Thyroid gland (tissue), 4 donors: Measurements from ENCODE around the gene PAPPA2. TPM values are rescaled to one million over a fixed set of nuclear protein-coding genes. Genes with fewer than 3 reads are reported as not detected.

Experiments used
- DNase-seq, 2 donors: peaks; one replicate each; pipeline ENCODE4 v3.0.0-alpha.2; 2019
- H3K27ac ChIP-seq, 3 donors: fragments of 200-600 bp; sonication (generic); 1 replicate in 2 of 3; 2 replicates in 1 of 3; pipeline ENCODE4 v1.5.1; 2016 to 2019; ENCODE audit warnings: mild to moderate bottlenecking in 1 of 3, moderate library complexity in 1 of 3
- H3K27me3 ChIP-seq: fragments of 200-600 bp; sonication (generic); one replicate; pipeline ENCODE4 v1.5.1; 2019
- H3K36me3 ChIP-seq, 2 donors: fragments of 200-600 bp; sonication (generic); one replicate each; pipeline ENCODE4 v1.5.1; 2016 to 2019
- H3K4me1 ChIP-seq, 2 donors: fragments of 200-600 bp; sonication (generic); one replicate each; pipeline ENCODE4 v1.5.1; 2017 to 2019
- H3K4me3 ChIP-seq, 3 donors: fragments of 200-600 bp; sonication (generic); replicated peaks in 1 of 3; 1 replicate in 2 of 3; 2 replicates in 1 of 3; pipeline ENCODE4 v1.5.1; 2016; ENCODE audit warnings: mild to moderate bottlenecking in 1 of 3
- H3K9me3 ChIP-seq: fragments of 200-600 bp; sonication (generic); one replicate; pipeline ENCODE4 v1.5.1; 2017
- POLR2A ChIP-seq, 2 donors: fragments of 450-650 bp; IDR thresholded peaks; one replicate each; pipeline ENCODE4 v1.6.1; 2017; ENCODE audit warnings: antibody characterized with exemption in 2 of 2, mild to moderate bottlenecking in 2 of 2, moderate library complexity in 1 of 2
- WGBS, 2 donors: methylation state at CpG; one replicate each; pipeline ENCODE4 v1.1.5; 2017; 5-methylcytosine and 5-hydroxymethylcytosine counted together
- intact Hi-C: fragments of 100-400 bp; cut with DNase I; formaldehyde crosslinking; loops from one replicate; pipeline ENCODE4 v1.15.1; 2023
- total RNA-seq, 4 donors: library from RNA; depleted of rRNA; stranded (reverse); fragments of >200 nt; gene quantifications; one replicate each; pipeline ENCODE4 v1.2.3, GENCODE V29; 2016
- TF ChIP-seq, protein P1 (sequence below), 6 experiments: fragments of 200-600 bp in 3 of 6; fragments of 450-650 bp in 3 of 6; sonication (generic) in 3 of 6; IDR thresholded peaks; one replicate each; pipeline ENCODE4 v1.5.1; 2016 to 2019; ENCODE audit warnings: antibody characterized with exemption in 6 of 6, mild to moderate bottlenecking in 2 of 6, inconsistent platforms in 1 of 6, moderate library complexity in 1 of 6

The PAPPA2 gene
- total RNA-seq, 4 donors from 2014 or later: 1.1 to 2.7 (median 1.6) TPM

- WGBS, 2 donors: 53 to 60% methylated on average over 3 of the region's 3 CpGs
- DNase-seq: no peak
- Histone ChIP-seq H3K9me3 (no peaks in the 10 kb centered on the region), H3K27me3 (no peaks in the 10 kb centered on the region), H3K4me3 (no peak overlapping the region), H3K27ac (no peak overlapping the region), H3K36me3 (no peaks in the 10 kb centered on the region), H3K4me1 (no peaks in the 10 kb centered on the region)
- TF ChIP-seq, protein P1, sequence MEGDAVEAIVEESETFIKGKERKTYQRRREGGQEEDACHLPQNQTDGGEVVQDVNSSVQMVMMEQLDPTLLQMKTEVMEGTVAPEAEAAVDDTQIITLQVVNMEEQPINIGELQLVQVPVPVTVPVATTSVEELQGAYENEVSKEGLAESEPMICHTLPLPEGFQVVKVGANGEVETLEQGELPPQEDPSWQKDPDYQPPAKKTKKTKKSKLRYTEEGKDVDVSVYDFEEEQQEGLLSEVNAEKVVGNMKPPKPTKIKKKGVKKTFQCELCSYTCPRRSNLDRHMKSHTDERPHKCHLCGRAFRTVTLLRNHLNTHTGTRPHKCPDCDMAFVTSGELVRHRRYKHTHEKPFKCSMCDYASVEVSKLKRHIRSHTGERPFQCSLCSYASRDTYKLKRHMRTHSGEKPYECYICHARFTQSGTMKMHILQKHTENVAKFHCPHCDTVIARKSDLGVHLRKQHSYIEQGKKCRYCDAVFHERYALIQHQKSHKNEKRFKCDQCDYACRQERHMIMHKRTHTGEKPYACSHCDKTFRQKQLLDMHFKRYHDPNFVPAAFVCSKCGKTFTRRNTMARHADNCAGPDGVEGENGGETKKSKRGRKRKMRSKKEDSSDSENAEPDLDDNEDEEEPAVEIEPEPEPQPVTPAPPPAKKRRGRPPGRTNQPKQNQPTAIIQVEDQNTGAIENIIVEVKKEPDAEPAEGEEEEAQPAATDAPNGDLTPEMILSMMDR (IDR thresholded peaks at IDR 0.05): no peak
- TF ChIP-seq POLR2A (IDR thresholded peaks at IDR 0.05): no peak
- intact Hi-C loops: no loop called here
Observed at GRCh38 chr1:176541663-176542062, 78.7 kb downstream of the PAPPA2 start.

DNA sequence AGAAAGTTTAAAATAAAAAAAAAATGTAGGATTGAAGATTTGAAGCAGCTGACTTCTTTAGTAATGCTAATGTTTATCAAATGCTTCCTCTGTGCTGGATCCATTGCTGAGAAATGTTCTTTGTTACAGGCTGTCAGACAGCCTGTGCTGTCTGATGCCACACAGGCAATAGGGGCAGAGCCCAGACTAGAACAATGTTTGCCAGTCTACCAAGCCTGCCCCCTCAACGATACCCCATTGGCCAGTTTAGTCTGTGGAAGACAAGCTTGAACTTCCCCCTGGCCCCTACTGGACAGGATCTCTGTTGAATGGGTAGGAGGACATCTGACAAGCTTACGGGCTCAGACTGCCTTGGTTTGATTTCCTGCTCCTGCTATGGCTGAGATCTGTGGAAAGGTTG is 79.4 kb downstream of the PAPPA2 start:
- no peak for DNase-seq
- Histone ChIP-seq H3K4me3 (no peak overlapping the region), H3K27me3 (no peaks in the 10 kb centered on the region), H3K4me1 (no peaks in the 10 kb centered on the region), H3K27ac (no peak overlapping the region), H3K36me3 (no peaks in the 10 kb centered on the region), H3K9me3 (no peaks in the 10 kb centered on the region)
- intact Hi-C loops: no loop called here
- TF ChIP-seq, protein P1 (IDR thresholded peaks at IDR 0.05): no peak
- no peak for TF ChIP-seq POLR2A (IDR thresholded peaks at IDR 0.05)
- 84 to 87% methylated on average over 2 of the region's 2 CpGs for WGBS, 2 donors

DNA sequence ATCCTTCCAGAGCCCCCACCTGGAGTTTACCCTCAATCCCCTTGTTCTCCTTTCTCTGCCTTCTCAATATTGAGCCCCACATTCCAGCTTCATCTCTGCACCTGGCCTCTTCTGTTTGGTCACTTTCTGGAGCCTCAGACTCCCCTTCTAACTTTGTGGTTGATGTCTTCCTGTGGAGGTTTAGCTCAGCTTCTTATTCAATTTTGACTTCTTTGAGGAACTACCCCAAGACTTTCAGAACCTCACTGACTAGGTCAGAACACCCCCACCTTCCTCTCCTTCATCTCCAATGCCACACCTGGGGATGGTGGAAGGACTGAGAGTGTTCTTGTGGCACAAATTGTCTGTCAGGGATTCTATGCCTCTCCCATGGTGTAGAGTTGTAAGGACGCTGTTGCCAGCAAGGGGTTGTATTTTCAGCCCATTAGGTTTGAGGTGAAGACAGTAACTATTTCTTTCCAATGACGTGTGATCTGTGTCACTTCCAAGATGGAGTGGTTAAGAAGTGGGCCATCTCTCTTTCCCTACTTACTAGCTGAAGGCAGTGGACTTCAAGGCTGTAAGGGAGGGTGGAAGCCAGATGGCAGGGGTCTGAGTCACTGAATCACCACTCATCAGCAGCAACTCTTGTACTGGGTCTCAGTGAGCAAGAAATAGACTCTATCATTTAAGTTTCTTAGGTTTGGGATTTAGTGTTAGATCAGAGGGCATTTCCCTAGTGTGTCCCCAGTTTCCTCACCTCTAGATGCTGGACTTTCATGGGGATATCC is 80.6 kb downstream of the PAPPA2 start:
- Histone ChIP-seq H3K9me3 (no peaks in the 10 kb centered on the region), H3K27ac (no peak overlapping the region), H3K27me3 (no peaks in the 10 kb centered on the region), H3K36me3 (no peaks in the 10 kb centered on the region), H3K4me1 (no peaks in the 10 kb centered on the region), H3K4me3 (no peak overlapping the region)
- intact Hi-C loops: no loop called here
- TF ChIP-seq, protein P1 (IDR thresholded peaks at IDR 0.05): no peak
- TF ChIP-seq POLR2A (IDR thresholded peaks at IDR 0.05): no peak
- WGBS, 2 donors: 92 to 95% methylated on average over 2 of the region's 2 CpGs
- no peak for DNase-seq

GRCh38 chr1:176545034-176545639 is 82.2 kb downstream of the PAPPA2 start:
- DNase-seq: no peak
- Histone ChIP-seq H3K4me3 (no peak overlapping the region), H3K27me3 (no peaks in the 10 kb centered on the region), H3K27ac (no peak overlapping the region), H3K9me3 (no peaks in the 10 kb centered on the region), H3K36me3 (no peaks in the 10 kb centered on the region), H3K4me1 (no peaks in the 10 kb centered on the region)
- intact Hi-C loops: no loop called here
- TF ChIP-seq POLR2A (IDR thresholded peaks at IDR 0.05): no peak
- TF ChIP-seq, protein P1 (IDR thresholded peaks at IDR 0.05): no peak
- WGBS, 2 donors: 93 to 95% methylated on average over 4 of the region's 4 CpGs

GRCh38 chr1:176546825-176547224 is 83.8 kb downstream of the PAPPA2 start:
- 80 to 95% methylated on average over 1 of the region's 1 CpG for WGBS, 2 donors
- H3K4me1 ChIP-seq: no peaks in the 10 kb centered on the region
- H3K36me3 ChIP-seq: no peaks in the 10 kb centered on the region
- no peaks in the 10 kb centered on the region for H3K27me3 ChIP-seq
- no peak overlapping the region for H3K27ac ChIP-seq
- intact Hi-C loops: no loop called here
- no peaks in the 10 kb centered on the region for H3K9me3 ChIP-seq
- H3K4me3 ChIP-seq: no peak overlapping the region
- DNase-seq: no peak
- TF ChIP-seq, protein P1 (IDR thresholded peaks at IDR 0.05): no peak
- no peak for TF ChIP-seq POLR2A (IDR thresholded peaks at IDR 0.05)
